ENCODE measurements around the gene KCMF1. TPM values are rescaled to one million over a fixed set of nuclear protein-coding genes. Genes with fewer than 3 reads are reported as not detected.

KCMF1 gene
- total and polyA plus RNA-seq, 3 donors from 2014 or later = 53.9 to 141 (median 56.9) TPM

DNA sequence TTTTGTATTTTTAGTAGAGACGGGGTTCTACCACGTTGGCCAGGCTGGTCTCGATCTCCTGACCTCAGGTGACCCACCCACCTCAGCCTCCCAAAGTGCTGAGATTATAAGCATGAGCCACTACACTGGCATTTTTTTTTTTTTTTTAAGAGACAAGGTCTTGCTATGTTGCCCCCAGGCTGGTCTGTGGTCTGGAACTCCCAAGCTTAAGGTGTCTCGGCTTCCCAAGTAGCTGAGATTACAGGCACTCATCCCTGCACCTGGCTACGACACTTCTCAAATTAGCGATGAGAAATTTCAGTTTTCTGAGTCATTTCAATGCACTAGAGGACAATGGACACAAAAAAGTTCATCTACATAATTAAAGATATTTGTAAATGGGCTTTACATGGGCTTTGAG, 125.7 kb downstream of the KCMF1 start:
- Histone ChIP-seq H3K36me3 (ENCODE audit: low read depth, missing control alignments) (no peaks in the 10 kb centered on the region), H3K27ac (no peak overlapping the region), H3K27me3 (no peaks in the 10 kb centered on the region), H3K4me1 (no peaks in the 10 kb centered on the region), H3K4me3 (no peak overlapping the region), H3K9me3 (no peaks in the 10 kb centered on the region)
- TF ChIP-seq, protein P1, sequence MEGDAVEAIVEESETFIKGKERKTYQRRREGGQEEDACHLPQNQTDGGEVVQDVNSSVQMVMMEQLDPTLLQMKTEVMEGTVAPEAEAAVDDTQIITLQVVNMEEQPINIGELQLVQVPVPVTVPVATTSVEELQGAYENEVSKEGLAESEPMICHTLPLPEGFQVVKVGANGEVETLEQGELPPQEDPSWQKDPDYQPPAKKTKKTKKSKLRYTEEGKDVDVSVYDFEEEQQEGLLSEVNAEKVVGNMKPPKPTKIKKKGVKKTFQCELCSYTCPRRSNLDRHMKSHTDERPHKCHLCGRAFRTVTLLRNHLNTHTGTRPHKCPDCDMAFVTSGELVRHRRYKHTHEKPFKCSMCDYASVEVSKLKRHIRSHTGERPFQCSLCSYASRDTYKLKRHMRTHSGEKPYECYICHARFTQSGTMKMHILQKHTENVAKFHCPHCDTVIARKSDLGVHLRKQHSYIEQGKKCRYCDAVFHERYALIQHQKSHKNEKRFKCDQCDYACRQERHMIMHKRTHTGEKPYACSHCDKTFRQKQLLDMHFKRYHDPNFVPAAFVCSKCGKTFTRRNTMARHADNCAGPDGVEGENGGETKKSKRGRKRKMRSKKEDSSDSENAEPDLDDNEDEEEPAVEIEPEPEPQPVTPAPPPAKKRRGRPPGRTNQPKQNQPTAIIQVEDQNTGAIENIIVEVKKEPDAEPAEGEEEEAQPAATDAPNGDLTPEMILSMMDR (IDR thresholded peaks at IDR 0.05) = no peak
- no peak for TF ChIP-seq POLR2A (IDR thresholded peaks at IDR 0.05)
- intact Hi-C loops (cut with DNase I; ENCODE audit: low total_unique reads) = no loop called here
- 80 to 94% methylated on average over 6 of the region's 6 CpGs for WGBS, 2 donors
- DNase-seq = no peak

DNA sequence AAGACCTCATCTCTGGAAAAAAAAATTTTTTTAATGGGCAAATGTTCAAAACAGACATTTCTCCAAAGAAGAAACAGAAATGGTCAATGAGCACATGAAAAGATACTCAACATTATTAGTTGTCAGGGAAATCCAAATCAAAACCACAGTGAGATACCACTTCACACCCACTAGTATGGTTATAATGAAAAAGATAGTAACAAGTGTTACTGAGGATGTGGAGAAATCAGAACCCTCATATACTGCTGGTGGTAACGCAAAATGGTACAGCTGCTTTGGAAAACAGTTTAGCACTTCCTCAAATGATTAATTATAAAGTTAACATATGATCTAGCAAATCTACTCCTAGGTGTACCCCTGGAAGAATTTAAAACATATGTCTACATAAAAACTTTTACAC, 133.3 kb downstream of the KCMF1 start:
- no peak for TF ChIP-seq POLR2A (IDR thresholded peaks at IDR 0.05)
- TF ChIP-seq, protein P1 (IDR thresholded peaks at IDR 0.05) = no peak
- no peaks in the 10 kb centered on the region for H3K36me3 ChIP-seq (ENCODE audit: low read depth, missing control alignments)
- no peak for DNase-seq
- WGBS, 2 donors = 89 to 96% methylated on average over 1 of the region's 1 CpG
- intact Hi-C loops (cut with DNase I; ENCODE audit: low total_unique reads) = no loop called here
- no peak overlapping the region for H3K4me3 ChIP-seq
- no peaks in the 10 kb centered on the region for H3K9me3 ChIP-seq
- H3K4me1 ChIP-seq = no peaks in the 10 kb centered on the region
- H3K27ac ChIP-seq = no peak overlapping the region
- no peaks in the 10 kb centered on the region for H3K27me3 ChIP-seq

DNA sequence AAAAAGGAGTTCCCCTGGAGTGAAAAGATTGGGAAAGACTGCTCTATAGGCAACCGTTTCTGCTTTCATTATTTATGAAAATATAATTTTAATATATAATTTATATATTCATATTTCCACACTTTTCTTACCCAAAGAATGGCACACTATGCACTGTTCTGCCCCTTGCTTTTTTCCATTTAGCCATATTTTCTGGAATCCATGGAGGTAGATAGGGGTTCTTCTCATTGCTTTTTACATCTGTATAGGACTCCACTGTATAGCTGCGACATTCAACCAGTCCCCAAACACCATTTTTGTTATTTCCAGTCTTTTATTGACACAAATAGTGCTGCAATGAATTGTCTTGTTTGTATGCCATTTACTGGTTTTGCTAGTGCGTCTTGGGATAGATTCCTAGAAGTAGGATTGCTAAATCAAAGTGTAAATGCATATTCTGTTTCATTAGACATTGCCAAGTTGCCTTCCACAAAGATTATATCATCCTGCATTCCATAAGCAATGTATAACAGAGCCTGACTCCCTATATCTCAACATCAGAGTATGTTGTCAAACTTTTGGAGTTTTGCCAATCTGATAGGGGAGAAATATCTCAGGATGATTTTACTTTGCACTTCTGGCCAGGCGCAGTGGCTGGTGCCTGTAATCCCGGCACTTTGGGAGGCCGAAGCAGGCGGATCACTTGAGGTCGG, 135.7 kb downstream of the KCMF1 start:
- Histone ChIP-seq H3K27me3 (no peaks in the 10 kb centered on the region), H3K36me3 (ENCODE audit: low read depth, missing control alignments) (no peaks in the 10 kb centered on the region), H3K9me3 (no peaks in the 10 kb centered on the region), H3K4me3 (no peak overlapping the region), H3K4me1 (no peaks in the 10 kb centered on the region), H3K27ac (no peak overlapping the region)
- 82 to 87% methylated on average over 8 of the region's 8 CpGs for WGBS, 2 donors
- TF ChIP-seq, protein P1 (IDR thresholded peaks at IDR 0.05) = no peak
- no peak for TF ChIP-seq POLR2A (IDR thresholded peaks at IDR 0.05)
- no peak for DNase-seq
- intact Hi-C loops (cut with DNase I; ENCODE audit: low total_unique reads) = no loop called here

Small RNAs within 50 kb of the gene (small RNA-seq; reads per million reads assigned to genes)
- 0 reads per million in 2 donors for gene AC078974.1

Other genes starting within 250 kb of the KCMF1 start
- gene TRABD2A, start 90.1 kb upstream of the KCMF1 start, total RNA-seq = 10 to 100 TPM; 19.1 to 44.1 TPM
- 82.5 TPM for gene TRABD2A, start 90.1 kb upstream of the KCMF1 start, polyA plus RNA-seq (ENCODE audit: insufficient read depth, low read depth, low replicate concordance)
- 1,000 to 10,000 TPM; 2,819 to 3,571 TPM for gene TMSB10, start 65.5 kb upstream of the KCMF1 start, total RNA-seq
- gene TMSB10, start 65.5 kb upstream of the KCMF1 start, polyA plus RNA-seq (ENCODE audit: insufficient read depth, low read depth, low replicate concordance) = 1,824 TPM
- gene TCF7L1, start 162.2 kb downstream of the KCMF1 start, total RNA-seq = 1 to 10 TPM; 6.7 TPM
- 11.9 TPM for gene TCF7L1, start 162.2 kb downstream of the KCMF1 start, polyA plus RNA-seq (ENCODE audit: insufficient read depth, low read depth, low replicate concordance)